GM19452 (cell line): ENCODE data around the gene ALDH1A2.
"Not testable (repeated sequence)": the region's sequence is repeated elsewhere in the genome, so short reads cannot be mapped to it uniquely, and the experiment has no call there.

Experiments
- ATAC-seq: cut with Tn5 transposase; IDR thresholded peaks from one replicate; pipeline ENCODE4 v1.9.1; 2021; ENCODE audit not compliant: unreplicated experiment

ALDH1A2 gene

GRCh38 chr15:58065445-58066041 is at the start of gene ALDH1A2:
Gene ALDH1A2 (minus strand): TSS chr15:58065711. CDS start chr15:58065650, 61 bp downstream.
- ATAC-seq = no peak

- ATAC-seq = no peak
These were observed 49.3 kb upstream of the ALDH1A2 start for GRCh38 chr15:58114812-58115211.

- no peak for ATAC-seq
These were observed 48.9 kb upstream of the ALDH1A2 start for GRCh38 chr15:58114388-58114787.

GRCh38 chr15:58113358-58113757 is 47.8 kb upstream of the ALDH1A2 start:
- ATAC-seq = not testable (repeated sequence)

GRCh38 chr15:58111718-58112104 is 46.2 kb upstream of the ALDH1A2 start:
- no peak for ATAC-seq

DNA sequence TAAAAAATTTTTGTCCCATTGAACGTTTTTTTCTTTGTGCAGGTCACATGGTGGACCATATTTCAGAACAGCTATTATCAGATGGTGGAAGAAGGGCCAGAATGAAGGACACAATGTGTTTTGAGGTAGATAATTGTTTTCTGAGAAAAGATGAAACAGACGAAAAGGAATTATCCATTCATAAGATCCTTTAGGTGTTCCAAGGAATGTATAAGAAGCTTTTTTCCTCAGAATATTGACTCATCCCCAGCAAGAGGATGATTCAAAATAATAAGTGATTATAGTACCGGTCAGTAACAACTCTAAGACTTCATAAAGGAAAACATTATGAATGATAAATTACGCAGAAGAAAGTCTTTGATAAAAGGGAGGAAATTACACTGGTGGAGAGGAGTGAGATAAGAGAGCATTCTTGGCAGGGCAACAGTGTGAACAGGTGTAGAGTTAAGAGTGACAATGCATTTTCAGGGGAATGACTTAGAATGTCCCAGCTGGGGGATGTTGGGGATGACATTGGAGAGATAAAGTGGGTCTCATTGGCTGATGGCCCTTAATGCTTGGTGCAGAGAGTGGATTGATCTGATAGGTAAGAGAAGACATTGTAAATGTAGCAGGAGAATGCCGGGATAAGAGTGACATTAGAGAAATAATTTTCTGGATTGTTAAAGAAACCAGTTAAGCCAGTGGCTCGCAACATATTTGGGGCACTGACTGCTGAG is 45.6 kb upstream of the ALDH1A2 start:
- ATAC-seq = no peak

GRCh38 chr15:58109419-58109818 is 43.9 kb upstream of the ALDH1A2 start:
- ATAC-seq = no peak

- ATAC-seq = no peak
These were observed 42.6 kb upstream of the ALDH1A2 start for GRCh38 chr15:58108117-58108516.

- no peak for ATAC-seq
These were observed 38.0 kb upstream of the ALDH1A2 start for GRCh38 chr15:58103482-58103881.

- no peak for ATAC-seq
These were observed 31.1 kb upstream of the ALDH1A2 start for GRCh38 chr15:58096529-58097084.

DNA sequence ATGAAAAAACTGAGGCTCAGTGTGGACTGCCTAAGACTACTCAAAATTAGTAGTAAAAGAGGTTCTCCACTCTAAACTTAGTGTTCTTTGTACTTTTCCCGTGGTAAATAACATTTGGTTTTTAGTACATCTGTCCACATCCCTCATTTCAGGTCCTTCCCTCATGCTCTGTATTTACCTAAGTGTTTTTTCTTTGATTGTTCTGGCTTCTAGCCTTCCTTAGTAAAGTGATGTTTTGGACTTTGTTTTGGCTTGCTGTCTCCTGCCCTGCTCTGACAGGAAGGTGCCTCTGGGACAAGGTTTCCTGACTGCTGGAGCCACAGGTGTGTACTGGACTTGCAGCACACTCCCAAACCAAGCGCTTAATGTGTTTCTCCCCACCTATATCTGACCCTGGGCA is 29.9 kb upstream of the ALDH1A2 start:
- ATAC-seq = no peak

GRCh38 chr15:58087871-58088270 is 22.4 kb upstream of the ALDH1A2 start:
- ATAC-seq = no peak

GRCh38 chr15:58086491-58086890 is 21.0 kb upstream of the ALDH1A2 start:
- no peak for ATAC-seq

- no peak for ATAC-seq
These were observed 18.0 kb upstream of the ALDH1A2 start for GRCh38 chr15:58083526-58083925.

DNA sequence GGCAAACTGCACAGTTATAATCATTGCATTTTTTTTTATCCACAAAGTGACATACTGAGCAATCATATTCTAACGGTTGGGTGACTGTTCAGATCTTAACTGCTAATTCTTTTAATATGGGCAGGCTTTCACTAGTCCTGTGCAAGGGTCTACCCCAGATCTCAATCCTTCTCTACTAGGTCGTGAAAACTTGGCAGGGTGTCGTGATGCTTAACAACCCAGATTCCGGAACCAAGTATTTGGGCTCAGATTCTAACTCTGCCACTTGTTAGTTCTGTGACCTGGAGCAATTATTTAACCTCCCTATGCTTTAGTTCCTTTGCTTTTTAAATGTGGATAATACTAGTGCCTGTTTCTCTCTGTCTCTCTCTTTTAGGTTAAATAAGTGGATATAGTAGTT is 16.4 kb upstream of the ALDH1A2 start:
- no peak for ATAC-seq

DNA sequence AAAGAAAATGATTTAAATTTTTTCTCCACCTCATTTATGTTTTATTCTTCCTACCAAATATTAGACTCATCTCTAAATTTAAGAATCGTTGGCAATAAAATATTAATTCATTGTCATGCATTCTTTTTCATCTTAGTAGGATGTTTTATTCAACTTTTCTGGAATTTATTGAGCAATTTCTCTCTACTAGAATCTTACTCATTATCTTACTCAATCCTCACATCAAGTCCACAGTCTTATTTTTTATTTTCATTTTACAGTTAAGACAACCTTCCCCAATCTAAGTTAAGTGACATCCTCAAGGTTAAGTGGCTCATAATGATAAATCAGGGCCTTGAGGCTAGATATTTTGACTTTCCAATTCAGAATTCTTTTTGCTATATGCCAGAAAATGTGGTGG is 15.9 kb upstream of the ALDH1A2 start:
- no peak for ATAC-seq

GRCh38 chr15:58080959-58081358 is 15.4 kb upstream of the ALDH1A2 start:
- ATAC-seq = not testable (repeated sequence)

DNA sequence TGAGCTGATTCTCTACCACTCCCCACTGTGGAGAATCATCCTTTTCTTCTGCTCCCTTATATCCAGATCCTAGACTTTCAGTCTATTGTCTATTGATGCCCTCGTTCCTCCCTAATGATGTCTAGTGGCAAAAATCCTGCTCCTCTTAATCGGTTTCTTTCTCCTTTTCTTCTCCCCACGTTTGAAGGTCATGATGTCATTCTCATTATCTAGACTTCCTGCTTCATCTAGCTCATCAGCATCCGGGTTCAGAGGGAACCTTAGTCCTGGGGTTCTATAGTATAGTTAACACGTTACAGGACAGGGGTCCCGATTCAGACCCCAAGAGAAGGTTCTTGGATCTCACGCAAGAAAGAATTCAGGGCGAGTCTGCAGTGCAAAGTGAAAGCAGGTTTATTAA is 14.9 kb upstream of the ALDH1A2 start:
- ATAC-seq = no peak

- ATAC-seq = no peak
These were observed 13.1 kb upstream of the ALDH1A2 start for GRCh38 chr15:58078591-58078990.

DNA sequence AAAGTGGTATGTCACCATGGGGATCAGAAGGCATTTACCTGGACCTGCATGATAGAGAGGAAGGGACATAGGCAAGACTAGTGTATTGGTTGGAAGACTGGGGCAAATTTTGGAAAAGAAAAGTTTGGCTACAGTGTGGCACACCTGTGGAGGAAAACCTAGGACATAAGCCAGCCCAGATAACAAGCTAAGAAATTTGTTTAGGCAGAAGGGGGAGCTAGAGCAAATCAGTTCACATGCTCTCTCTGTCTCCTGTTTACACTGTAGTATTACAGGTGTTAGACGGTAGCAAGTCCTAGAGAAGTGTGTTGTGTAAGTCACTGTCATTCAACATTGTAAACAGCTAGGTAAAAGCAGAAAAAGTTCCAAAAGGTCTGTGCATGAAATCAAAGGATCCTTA is 11.9 kb upstream of the ALDH1A2 start:
- no peak for ATAC-seq

- no peak for ATAC-seq
These were observed 8.9 kb upstream of the ALDH1A2 start for GRCh38 chr15:58074452-58074851.

- no peak for ATAC-seq
These were observed 5.4 kb upstream of the ALDH1A2 start for GRCh38 chr15:58070801-58071418.
